GM19025 (cell line): Measurements from ENCODE around the gene TSSK2.

Experiments used
- ATAC-seq: cut with Tn5 transposase; IDR thresholded peaks from one replicate; pipeline ENCODE4 v1.9.1; 2021; ENCODE audit warnings: mild to moderate bottlenecking, low read depth, moderate library complexity; ENCODE audit not compliant: unreplicated experiment

Gene TSSK2

DNA sequence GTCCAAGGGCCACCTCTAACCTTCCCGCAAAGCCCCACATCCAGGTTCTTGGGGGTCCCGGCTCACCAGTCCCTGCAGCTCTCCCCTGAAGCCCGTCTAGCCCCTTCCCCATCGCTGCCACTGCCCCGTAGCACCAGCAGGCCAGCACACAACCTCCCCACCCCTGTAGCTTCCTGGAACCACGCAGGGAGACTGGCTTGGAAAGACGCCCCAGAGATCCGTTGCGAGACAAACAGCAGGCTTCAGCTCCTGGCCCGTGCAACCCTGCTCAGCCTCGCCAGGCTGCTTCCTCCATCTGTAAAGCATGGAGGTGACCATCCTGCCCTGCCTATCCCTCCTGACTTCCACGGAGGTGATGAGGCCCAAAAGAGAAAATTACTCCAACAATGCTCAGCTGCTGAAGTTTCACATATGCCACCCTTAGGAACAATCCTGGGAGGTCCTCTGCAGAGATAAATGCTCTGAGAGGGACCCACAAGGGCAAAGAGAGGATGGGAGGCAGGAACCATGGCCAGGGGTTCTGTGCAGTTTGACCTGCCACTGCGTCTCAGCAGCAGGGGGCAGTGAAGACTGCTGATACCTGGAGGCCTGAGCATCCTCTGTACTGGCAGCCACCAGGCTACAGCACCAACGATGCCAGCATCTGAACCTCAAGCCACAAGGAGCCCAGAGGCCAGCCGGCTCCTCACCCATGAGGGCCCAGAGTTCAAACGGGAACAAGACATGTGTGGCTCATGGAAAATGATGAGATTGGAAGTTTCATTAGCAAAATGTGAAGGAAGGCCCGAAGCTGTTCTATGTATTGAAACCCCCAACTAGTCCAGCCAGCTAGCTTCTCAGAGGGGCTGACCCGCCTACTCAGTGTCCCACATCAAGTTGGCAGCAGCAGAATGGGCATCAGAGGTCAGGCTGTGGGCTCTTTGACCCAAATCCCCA is 25.0 kb upstream of the TSSK2 start:
- no peak for ATAC-seq

DNA sequence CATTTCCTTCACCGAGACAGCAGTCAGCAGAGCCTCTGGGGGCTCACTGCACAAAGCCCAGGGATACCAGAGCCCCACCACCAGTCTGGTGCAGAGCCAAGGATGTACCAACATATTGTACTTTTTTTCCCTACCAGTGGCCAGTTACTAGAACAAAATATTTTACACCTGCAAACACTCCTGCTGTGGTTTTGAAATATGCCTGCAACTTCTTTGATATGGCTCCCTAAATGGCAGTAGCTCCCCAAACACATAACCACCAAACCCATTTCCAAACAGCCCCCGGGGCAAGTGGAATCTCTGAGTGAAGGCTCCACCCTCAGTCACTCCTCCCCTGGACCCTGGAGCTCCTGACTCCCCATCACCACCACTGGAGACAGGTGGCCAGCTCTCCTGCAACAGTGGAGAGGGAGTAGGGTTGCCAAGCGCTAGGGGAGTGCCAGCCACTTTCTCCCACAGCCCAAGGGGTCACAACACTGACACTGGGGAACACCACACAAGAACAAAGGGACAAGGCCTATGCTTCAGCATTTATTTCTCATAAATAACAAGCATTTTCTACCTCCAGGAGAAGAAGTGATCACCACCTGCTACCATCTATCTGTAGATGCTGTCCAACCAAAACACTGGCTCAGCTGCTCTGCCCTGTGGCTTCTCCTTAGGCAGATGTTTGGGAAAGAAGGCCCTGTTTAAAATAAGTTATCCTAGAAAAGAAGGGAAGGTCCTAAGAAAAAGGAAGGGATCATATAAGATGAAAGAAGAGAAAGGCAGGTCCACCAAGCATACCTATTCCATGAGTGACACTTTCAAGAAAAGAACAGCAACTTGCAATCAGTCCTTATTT is 24.0 kb upstream of the TSSK2 start:
- no peak for ATAC-seq

DNA sequence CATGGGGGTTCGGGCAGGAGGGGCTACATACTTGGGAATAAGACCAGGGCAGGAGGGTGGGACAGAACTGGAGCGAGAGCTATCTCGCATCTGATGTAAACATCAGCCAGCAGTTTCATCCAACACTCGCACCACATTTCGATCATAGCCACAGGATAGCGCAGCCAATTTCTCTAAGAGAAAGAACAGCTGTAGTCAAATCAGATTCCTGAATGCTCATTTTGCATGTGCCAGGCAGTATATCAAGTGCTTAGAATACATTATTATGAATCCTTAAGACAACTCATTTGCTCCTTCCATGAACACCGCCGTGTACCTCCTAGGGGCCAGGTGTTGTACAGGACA is 23.4 kb upstream of the TSSK2 start:
- ATAC-seq: no peak

DNA sequence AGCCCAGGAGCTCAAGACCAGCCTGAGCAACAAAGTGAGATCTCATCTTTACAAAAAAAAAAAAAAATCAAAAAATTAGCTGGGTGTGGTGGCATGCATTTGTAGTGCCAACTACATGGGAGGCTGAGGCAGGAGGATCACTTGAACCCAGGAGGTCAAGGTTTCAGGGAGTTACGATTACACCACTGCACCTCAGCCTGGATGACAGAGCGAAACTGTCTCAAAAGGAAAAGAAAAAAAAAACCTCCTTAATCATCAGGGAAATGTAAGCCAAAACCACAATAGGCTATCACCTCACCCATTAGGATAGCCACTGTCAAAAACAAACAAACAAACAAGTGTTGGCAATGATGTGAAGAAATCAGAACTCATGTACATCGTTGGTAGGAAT is 22.3 kb upstream of the TSSK2 start:
- ATAC-seq: no peak

DNA sequence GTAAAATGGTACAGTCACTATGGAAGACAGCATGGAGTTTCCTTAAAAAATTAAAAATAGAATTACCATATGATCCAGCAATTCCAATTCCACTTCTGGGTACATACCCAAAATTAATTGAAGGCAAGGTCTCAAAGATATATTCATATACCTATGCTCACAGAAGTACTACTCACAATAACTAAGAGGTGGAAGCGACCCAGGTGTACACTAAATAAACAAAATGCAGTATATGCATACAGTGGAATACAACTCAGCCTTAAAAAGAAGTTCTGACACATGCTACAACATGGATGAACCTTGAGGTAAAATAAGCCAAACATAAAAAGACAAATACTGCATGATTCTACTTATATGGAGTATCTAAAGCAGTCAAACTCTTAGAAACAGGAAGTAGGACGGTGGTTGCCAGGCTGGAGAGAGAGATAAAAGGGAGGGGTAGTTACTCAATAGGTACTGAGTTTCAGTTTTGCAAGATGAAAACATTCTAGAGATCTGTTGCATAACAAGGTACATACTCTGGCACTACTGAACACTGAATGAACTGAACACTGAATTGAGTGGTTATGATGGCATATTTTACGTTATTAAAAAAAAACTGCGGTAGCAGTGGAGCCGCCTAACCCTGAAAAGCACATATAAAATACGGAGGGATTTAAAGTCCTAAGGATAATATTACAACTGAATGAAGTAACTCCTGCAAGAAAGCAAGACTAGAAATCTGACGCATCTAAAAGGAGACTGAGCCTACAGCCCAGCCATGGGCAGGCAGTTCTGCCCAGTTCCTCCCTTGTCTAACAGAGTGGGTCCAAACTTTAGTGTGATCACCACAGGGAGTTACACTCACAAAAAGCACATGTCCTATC is 21.7 kb upstream of the TSSK2 start:
- peak; percentile 96 for ATAC-seq

DNA sequence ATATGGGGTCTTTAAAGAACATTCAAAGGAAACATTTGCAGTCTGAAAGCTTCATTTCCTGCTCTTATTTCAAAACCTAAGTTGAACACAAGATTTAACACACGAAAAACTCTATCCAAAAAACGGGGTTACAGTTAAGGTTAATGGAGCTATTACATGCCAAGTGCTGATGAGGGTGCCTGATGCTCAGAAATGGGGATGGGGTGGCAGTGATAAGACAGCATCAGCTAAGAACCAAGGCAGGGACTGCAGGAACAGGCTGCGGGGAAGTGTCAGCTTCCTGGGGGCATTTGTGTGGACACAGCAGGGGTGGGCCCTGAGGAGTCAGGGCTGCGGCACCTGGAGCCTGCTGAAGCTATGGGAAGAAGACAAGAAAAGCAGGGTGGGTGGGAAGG is 21.0 kb upstream of the TSSK2 start:
- no peak for ATAC-seq

DNA sequence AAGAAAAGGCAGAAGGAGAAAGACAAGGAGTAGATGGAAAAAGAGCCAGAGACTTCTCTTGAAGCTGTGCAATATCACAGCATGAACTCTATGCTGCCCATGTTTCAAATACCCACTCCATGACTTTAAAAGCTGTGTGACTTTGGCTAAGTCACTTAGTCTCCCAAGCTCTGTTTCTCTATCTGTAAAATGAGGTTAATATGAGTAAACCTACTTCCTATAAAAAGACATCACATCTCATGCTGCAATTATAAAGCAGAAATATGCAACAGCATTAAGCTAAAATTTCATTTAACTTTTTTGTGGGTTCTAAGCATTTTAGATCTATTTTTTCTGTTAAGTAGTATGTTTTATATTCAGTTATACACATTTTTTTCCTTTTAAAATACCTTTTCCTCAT is 20.5 kb upstream of the TSSK2 start:
- no peak for ATAC-seq

DNA sequence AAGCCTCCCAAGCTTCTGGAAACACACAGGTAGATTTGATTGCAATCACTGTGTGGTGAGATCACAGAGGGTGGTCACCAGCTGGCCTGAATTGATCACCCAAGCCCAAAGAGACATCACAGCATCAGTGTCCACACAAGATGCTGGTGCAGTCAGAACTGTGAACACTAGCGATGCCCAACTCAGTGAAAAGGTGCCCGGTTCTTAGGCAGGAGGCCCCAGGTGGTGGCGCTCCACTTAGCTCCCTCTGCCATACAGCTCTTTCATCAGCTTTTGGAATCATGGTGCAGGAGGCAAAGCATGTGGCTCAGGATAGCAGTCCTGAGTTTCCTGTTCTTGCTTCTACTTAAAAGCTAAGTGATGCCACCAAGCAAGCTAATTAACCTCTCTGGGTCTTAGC is 20.0 kb upstream of the TSSK2 start:
- no peak for ATAC-seq

DNA sequence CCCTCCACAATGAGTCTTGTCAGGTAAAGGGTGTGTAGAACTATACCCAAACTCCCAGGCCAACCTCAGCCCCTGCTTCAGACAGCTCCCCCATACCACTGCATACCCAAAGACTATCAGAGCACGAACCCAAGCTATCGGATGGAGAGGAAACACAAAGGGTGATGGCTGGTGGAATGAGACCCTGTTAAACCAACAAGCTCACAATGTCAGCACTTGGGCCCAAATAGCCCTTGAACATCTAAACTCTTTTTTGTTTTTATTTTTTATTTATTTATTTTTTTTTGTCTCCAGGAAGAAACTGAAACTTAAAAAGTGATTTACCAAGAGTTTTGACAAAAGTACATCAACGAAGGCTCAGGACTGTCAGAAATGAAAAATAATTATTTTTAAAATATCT is 19.5 kb upstream of the TSSK2 start:
- ATAC-seq: no peak

DNA sequence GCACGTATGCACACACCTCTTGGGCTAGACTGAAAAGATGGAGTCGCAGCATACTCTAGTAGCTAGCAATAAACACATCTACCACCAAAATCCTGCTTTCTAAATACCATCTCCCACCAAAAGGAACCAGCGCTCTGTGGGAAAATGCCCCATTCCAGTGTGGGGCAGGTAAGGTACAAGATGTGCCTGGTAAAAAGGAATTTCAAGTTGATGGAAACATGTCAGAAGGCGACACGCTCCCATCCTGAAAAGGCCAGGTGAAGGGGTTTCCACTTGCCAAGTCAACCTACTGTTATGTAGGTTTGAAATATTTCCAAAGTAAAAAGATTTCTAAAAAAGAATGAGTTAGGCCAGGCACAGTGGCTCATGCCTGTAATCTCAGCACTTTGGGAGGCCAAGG is 17.7 kb upstream of the TSSK2 start:
- no peak for ATAC-seq

DNA sequence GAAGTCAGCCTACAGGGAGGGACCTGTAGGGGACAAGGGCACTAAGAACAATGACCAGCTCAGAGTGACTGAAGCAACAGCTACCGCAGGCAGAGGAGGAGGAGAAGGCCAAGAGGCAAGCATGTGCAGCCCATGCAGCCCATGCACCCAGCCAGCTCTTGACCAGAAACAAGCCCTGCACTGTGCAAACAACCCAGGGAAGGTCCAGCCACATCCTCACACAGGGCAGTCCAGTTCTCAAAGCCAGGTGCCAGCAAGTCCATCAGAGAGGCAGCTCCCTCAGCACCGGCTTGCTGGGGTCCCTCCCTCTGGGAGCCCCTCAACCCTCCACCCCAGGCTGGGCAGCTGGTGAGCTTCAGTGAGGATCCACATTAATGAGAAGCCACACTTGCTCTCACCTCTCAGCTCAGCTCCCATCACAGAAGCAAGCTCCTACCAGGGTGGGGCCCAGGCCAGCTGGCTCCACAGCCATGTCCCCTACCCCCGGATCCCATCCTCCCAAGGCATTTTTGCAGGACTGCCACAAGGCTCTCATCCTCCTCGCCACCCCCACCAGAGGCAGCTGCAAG is 16.0 kb upstream of the TSSK2 start:
- no peak for ATAC-seq

DNA sequence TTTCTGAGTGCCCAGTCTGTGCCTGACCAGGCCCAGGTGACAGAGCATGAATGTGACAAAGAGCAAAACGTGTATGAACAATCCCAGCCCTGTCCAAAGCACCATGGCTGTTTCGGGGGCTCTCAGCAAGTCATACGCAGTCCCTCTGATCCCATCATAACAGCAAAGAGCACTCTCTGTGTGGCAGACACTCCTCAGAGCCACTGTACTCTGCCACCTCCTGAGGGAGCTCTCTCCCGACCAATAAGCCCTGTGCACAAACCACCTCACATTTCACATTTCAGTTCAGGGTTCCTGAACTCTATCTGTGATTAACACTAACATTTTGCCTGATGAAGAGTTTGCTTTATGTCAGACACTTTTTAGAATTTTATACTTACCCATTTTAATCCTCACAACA is 15.5 kb upstream of the TSSK2 start:
- ATAC-seq: no peak

DNA sequence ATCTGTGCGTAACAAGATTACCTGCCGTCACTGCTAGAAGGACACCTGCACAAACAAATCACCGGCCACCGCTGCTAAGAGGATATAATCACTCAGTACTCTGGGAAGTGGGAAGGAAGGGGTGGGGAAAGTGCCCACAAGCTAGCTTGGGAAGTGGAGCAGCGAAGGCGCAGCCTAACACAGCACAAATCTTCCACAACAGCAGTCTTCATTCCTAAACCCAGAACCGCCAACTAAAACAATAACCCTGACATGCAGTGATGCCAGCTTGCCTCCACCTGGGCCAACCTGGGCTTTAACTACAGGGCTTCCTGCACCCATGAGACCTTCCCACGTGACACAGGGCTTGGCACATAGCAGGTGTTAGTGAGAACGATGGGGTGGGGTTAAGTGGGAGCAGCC is 14.0 kb upstream of the TSSK2 start:
- ATAC-seq: no peak

DNA sequence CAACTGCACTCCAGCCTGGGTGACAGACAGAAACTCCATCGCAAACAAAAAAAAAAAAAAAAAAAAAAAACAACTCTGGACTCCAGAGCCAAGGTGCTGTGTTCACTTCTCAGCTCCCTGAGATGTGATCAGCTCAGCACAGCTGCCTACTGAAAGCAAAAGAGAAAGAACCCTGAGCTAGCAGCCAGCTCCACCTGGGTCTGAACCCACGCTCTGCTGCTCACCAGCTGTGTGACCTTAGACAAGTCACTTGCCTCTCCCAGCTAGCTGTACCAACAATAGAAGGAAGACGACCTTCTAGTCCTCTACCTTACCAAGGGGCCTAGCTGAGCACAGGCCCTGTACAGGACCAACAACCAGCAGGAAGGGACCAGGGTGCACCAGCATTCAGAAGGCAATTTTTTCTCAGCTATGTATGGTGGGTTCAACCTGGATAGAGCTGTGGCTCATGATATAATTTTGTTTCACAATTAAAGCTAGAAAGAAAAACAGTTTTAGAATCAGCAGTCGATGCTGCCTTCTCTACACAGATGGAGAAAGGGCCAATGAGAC is 12.7 kb upstream of the TSSK2 start:
- peak; percentile 39 for ATAC-seq

DNA sequence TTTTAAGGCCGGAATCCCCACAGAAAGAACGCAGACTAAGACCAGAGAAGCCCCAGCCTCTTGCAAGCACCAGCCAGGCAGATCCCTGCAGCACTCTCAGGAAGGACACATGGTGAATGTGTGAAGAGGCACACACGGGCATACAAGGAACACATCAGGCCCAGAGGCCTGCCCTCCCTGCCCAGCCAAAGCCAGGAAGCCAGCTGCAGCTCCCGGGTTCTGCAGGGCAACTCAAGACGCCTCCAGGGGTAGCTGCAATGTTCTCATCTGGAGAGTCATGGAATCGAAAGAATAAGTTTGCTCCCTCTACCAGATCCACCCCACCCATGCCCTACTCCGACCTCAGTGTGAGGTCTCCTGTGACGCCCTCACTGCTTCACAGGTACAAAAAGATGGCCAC is 11.2 kb upstream of the TSSK2 start:
- no peak for ATAC-seq

DNA sequence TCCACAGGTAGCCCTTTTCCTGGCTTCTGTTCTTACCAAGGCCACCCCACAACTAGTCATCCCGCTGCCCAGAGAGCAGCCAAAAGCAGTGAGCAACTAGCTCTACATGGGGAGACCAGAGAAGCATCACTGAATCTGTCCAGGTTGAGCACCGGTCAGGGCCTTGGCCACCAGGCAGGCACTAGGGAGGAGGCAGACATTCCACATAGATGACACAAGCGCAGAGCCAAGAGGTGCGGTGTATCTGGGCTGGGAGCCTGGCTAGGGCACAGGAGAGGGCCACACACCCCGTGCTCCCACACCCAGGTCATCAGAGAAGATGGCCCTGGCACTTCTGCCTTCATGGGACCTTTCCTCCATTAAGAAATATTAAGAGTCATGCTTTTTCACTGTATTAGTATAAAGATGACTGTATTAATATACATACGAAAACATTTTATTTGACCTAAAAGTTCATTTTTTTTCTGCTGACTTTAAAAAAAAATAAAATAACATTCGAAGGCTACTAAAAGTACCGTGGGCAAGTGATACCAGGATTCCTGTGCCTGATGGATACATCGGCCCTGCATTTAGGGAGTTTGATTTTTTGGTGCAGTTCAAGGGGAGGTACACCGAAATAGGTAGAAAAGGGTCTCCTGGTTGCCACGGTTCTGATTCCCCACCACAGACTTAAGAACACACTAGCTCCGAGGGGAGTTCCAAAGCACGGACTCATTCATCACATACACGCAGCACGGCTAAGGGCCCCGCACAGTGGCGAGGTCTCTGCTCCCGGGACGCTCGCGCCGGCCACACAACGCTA is 10.1 kb upstream of the TSSK2 start:
- ATAC-seq: no peak

DNA sequence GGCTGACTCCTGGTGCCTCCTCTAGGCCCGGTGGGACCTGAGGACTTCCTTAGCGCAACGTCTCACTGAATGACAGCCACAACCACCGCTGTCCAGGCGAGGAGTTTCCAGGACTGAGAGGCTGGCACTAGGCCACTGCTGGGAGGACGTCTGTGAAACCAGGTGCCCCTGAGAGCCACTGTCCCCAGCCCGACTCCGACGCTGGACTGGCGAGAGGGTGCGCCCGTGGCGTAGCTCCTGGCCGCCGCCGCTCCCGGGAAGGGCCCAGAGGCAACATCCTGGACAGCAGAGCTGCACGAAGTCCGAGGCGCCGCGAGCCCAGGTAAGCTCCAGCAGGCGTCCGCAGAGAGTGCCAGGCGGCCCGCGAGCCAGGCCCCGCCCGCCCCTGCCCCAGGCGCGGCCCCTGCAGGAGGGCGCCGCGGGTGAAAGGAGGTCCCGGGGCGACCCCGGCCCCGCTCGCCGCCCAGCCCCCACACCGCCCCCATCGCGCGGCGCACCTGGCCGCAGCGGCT is 9.4 kb upstream of the TSSK2 start:
- peak; percentile 17 for ATAC-seq

DNA sequence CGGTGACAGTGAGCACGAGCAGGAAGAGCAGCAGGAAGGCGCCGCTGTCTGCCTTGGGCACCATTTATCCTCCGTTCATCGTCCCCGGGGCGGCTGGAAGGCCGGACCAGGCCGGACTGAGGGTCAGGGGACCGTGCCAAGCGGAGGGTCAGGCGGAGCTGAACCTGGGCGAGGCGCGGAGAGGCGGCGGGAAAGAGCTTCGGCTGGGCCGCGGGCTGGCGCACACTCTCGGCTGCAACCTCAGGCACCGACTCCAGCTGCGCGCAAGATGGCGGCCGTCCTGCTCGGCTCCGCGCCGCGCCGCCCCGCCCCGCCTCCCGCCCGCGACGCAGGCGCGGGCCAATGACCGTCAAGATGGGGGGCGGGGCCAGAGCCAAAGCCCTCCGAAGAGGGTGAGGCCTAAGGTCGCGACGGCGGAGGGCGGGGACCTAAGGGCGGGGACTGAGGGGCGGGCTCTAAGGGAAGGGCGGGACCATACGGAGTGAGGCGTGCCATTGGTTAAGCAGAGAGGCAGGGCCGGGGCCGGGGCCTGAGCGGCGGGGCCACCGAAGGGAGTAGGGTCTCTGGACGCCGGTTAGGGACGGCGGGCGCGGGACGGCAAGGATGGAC is 8.9 kb upstream of the TSSK2 start, which contains the start of gene DGCR2:
Gene DGCR2, minus strand, starts transcription at position 270 of the 609 bp plus-strand sequence. Its CDS starts 206 bp downstream, at position 64.
- ATAC-seq: peak; percentile 86
